ENCODE measurements around the gene LIPC.
A peak's percentile ranks its signal among the peaks of the same experiment; 100 is the strongest.

The LIPC gene

DNA sequence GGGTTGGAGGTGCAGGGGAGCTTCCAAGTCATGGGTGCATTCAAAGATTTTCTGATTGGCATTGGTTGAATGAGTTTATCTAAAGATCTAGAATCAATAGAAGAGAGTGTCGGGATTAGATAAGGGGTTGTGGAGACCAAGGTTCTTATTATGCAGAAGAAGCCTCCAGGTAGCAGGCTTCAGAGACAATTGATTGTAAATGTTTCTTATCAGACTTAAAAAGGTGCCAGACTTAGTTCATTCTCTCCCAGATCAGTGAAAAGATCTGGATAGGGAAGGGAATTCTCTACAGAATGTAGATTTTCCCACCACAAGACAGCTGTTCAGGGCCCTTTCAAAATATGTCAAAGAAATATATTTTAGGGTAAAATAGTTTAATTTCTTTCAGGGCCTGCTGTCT, 129.5 kb downstream of the LIPC start:
- DNase-seq, result no peak

DNA sequence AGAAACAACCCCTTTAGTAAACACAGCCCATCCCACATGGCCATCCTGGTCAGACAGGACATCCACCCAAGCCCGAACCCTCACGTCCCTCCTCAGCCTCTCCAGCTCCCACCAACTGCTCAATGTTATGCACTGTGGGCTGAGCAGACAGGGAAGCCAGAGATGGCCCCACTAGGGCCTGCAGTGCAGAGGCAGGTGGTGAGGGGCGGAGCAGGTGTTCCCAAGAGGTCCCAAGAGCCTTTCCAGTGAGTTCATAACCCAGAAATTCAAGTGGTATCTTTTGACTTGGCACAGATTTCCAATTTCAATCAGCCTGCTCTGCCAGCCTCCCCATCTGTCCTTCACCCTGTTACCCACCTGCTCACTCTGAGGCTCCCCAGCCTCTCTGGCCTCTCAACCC, 130.3 kb downstream of the LIPC start:
- DNase-seq, result peak; percentile 63

DNA sequence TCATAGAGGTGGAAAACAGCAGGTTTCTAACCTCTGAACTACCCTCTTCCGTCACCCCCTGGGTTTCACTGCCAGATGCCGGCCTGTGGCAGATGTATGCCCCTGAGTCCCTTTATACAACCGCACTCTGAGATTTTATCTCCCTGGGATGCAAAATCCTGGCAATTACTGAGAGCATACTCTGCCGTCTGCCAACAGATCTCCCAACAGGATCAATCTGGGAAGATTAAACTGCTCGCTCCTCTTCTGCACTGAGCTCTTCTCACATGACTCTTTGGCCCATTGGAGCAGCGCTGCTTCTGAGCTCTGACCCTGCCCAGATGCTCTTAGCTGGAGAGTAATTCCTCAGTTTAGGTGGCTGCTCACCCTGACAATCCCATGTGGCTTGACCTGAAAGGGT, 133.2 kb downstream of the LIPC start:
- DNase-seq, result no peak

DNA sequence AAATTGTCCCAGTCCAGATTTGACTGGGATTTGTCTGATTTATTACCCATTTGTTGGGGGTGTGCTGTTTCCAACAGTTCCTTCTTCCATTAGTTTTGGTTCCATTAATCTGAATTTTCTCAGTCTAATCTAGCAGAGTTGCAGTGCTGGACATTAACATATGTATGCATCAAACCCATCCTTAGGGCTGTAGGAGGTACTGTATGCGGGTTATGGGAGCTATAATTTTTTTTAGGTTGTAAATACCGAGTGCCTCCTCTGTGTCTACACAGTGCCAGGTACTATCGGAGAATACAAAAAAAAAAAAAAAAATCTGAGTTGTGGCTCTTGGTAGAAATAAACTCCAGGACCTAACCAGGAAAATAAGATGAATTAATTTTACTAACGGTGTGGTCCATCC, 133.8 kb downstream of the LIPC start:
- DNase-seq, result no peak

DNA sequence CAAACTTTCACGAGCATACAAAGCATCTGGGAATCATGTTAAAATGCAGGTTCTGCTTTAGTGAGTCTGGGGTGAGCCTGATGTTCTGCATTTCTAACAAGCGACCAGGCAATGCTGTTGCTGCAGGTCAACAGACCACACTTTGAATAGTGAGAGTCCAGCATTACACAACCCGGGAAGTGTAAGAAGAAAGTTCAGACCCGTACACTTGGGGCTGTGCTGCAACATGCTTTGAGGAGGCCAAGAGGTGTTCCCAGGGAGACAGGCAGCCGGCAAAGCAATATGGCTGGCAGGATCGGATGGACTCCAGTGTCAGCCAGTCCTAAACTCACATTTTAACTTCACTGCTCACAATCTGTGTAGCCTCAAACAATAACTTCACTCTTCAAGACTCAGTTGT, 134.2 kb downstream of the LIPC start:
- DNase-seq, result no peak

DNA sequence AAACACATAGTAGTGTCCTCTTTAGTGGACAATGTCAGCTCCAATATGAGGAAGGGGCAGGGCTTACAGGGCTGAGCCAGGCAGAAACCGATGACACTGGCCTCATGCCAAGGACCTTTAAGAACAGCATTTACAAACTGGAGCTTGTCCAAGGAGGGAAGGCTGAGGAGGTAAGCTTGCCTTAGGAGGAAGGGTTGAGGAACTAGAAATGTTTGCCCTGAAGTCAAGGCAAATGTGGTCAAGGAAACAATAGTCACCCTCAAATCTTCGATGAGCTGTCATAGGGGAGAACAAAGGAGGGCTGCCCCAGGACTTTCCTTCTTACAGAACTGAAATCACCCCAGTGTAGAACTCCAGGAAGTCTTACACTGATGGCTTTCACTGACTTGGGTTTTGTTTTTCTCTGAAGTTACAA, 136.4 kb downstream of the LIPC start:
- DNase-seq, result no peak

DNA sequence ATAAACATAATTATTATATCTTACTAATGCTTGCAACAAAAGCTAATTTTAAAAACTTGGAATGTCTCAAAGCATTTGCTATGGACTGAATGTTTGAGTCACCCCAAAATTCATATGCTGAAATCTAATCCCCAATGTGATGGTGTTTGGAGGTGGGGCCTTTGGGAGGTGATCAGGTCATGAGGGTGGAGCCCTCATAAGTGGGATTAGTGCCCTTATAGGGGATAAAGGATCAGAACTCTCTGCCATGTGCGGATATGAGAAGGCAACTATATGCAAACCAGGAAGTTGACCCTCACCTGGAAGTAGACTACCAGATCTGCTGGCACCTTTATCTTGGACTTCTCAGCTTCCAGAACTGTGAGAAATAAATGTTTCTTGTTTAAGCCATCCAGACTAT, 137.7 kb downstream of the LIPC start:
- DNase-seq, result no peak

DNA sequence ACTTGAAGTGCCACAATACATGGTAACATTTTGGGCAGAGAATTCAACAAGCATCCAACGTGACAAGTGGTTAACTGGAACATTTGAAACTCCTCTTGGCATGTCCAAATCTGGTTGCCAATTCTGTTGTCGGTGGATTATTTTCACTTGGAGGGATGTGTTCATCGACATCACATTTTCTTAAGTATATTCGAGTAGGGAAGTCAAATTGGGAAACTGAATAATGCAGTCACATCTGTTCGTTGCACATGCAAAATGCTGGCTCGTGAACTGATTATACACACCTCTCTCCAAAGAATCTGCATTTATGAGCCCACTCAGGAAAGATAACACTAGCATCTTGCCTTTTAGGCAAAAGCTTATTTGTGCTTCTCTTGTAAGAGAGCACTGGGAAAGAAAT, 139.7 kb downstream of the LIPC start:
- no peak for DNase-seq

DNA sequence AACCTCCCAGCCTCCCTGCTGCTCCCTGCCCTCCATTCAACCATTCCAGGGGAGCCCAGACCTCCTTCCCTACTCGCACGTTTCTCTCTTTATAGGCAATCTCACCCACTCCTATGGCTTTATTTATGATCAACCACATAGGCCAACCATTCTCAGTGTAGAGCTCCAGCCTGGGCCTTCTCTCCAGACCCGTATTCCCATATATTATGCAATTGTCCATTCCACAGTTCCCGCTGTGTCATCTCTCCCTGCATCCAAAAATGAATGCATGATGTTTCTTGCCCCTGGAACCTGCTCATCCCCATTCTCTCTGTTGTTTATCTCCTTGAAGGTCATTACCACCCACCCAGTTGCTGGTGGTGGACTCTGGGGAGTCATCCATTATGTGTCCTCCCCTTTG, 140.7 kb downstream of the LIPC start:
- no peak for DNase-seq

DNA sequence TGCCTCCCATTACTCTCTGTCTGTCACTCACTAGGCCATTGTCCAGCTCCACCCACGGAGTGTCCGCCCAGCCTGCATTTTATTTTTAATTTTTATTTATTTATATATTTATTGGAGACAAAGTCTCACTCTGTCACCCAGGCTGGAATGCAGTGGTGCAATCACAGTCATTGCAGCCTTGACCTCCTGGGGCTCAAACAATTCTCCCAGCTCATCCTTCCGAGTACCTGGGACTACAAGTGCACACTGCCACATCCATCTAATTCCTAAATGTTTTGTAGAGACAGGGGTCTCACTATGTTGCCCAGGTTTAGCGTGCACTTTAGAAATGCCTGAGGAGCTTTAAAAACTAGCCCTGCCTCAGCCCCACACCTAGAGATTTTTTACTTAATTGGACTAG, 141.5 kb downstream of the LIPC start:
- DNase-seq, result no peak

DNA sequence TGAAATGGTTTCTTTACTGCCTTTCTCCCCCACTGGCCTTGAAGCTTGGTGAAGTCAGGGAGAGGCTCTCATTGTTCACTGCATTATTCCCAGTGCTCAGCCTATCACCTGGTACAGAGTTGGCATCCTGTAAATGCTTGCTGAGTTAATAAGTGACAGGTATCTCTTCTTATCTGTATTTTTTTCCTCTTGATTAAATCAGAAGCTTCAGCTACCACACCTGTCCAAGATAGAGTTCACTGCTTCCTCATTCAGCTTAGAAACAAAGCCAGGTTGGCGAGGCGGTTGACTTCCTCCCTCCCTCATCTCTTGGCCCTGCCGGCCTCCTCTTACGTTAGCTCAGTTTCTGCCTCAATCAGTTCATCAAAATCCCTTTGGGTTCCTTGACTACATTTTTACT, 142.8 kb downstream of the LIPC start:
- no peak for DNase-seq

DNA sequence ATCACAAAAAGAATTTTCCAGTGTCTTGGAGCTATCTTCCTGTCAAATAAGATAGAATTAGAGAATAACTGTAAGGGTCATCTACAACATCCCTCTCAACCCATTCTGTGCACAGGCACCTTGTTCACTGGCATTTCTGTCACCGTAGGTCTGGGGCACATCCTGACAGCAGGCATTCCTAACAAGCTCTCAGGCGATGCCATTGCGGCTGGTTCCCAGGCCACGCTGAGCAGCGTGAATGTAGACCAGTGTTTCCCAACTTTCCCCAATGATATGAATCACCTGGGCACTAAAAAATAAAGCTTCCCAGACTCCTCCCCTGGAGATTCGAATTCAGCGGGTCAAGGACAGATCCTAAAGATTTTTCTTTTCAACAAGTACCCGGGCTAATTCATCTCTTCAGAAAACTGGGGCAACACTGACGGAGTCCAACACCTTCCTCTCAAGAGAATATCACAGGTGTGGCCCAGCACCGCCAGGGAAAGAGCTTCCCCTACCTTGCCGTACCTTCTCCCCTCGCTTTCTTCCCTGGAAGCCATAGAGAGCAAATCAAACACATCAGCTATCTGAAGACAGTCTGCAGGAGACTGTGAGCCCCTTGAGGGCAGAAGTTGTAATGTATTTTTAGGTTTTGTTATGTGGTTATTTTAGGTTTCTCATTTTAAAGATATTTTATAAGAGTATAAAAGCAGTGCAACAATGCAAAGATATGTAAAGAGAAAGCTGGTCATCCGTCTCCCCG, 143.4 kb downstream of the LIPC start:
- DNase-seq, result no peak

DNA sequence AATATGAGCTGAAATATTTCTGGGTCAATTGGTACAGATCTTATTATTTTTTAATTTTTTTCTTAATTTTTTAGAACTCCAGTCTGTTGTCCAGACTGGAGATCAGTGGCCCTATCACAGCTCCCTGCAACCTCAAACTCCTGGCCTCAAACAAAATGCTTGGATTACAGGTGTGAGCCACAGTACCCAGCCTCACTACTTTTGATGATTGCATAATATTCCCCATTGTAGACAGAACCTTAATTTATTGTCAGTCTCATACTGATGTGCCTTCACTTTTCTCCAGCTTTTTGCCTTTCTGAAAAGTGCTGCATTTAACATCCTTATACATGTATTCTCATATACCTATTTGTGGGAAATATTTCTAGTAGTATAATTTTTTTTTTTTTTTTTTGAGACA, 144.9 kb downstream of the LIPC start:
- no peak for DNase-seq

DNA sequence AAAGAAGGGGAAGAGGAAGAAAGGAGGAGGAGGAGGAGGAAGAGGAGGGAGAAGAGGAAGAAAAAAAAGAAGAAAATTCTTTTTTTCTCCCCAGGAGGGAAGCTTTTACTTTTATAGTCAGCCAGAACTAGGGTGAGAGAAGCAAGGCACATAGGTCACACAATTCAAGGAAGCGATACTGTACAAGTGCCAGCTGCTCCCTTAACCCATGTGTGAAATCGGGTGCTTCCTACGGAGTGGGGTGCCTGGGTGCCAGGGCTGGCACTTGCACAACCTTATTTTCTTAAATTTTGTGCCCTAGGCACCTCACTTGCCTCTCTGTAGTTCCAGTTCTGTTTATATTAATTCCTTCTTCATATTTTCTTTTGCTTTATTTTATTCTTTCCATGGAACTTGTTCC, 150.4 kb downstream of the LIPC start:
- DNase-seq, result no peak

DNA sequence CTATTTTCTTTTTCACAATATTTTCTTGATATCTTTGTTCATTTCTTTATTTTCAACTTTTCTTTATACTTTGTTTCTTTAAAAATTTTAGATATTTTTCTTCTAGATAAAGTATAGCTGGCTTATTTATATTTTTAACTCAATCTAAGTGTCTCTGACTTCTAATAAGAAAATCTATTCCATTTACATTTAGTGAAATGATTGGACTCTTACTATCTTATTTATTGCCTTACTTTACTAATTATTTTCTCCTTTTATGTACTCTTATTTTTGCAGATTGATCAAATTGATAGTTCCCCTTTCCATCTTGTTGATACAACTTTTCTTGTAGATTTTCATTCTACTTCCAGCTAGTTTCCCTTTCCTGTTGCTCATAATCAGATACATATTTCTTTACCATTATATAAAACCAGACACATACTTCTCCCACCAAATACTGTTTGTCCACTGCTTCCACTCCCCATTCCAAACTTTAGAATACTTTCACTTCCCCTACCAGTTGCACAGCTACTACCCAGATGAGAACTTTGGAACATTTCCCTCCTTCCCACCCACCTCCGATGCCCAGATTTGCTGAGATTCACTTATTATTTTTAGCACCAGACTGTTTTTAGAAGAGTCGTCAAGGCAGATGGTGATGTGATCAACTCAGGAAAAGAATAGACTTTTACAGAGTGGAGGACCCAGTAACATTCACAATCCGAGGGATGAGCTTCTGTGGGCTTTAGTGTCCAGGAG, 151.5 kb downstream of the LIPC start:
- no peak for DNase-seq

DNA sequence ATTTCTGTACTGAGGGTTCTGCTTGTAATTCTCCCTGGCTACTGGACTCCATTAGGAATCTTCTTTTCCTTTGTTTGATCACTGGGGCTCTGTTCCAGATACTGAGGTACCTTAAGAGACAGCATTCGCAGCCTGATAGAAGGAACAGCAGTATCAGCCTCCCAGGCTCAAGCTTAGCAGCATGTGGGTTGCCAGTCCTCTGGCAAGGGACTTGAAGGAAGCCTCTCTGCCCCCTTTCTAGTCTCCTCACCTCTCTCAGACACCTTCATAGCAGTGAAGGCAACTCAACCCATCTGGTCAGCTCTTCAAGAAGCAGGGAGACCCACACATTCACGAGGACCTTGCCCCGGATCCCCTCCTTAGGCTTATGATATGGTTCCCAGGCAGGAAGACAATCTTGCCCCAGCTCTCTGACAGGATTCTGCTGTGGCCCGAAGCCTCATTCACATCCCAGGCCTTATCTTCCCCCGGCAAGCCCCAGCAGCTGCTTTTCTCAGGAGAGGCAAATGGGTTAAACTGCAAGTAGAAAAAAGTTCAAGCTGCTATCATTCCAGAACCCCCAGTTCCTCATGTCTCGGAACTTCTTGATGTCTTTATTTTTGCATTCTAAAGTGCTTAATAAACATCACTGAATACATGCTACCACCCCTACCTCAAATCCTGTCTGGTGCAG, 153.1 kb downstream of the LIPC start:
- DNase-seq, result no peak

DNA sequence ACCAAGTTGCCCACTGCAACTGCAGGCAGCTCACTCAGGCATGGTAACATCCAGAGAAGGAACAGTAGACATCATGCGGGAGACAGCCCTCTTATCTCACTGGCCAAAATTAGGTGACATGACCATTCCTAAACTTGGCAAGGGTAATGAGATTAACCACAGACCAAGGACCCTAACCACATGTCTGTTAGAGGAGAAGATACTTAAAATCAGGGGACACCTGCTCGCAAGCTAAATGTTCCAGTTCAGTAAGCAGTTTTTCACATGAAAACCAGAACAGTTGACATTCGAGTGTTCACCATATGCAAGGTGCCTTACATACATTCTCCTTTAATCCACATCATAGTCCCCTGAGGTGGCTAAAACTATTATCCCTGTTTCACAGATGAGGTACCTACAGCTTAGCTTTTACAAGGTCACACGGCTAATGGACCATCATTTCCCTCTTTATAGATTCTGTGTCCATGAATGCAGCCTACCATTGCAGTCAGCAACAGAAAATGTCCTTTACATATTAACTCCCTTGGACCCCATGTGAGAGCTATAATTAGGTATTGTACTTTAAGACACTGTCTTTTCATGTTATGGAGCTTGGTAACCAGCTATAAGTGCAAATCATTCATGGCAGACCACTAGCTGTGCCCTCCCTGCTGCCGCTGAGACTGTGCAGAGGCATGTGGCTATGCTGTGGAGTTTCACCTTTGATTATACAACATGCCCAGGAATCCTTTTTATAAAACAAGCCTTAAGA, 154.1 kb downstream of the LIPC start:
- DNase-seq, result no peak

DNA sequence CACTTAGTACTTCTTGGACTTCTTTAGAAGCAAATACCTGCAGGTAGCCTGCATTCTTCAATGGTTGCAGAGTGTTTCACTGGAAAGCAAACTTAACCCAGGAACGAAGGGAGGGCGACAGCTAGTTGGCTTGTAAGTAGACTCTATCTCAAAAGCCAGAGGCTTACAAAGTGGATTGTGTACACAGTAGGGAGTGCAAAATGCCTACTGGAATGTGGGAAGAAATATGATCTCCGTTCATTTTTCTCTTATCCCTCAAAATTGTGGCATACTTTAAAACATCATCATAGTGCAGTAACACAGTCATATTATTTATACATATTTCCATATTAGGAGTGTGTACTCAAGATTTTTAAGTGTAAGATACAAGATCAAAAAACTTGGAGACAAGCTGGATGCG, 155.7 kb downstream of the LIPC start:
- DNase-seq, result no peak

DNA sequence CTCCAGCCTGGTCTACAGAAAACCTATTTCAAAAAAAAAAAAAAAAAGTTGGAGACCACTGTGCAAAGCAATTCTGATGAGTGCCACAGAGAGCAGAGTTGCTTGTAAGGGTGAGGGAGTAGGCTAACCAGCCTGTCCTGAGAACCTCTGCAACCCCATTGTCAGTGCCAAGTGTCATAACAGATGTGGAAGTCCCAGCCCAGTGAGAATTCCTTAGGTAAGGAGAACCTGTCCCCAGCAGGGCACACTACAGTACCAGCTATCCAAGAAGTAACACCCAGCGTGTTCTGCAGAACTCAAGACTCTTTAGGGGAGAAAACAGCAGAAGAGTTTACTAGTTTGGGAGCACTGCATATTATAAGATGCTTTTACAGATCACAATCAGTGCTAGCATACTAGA, 156.3 kb downstream of the LIPC start:
- no peak for DNase-seq

DNA sequence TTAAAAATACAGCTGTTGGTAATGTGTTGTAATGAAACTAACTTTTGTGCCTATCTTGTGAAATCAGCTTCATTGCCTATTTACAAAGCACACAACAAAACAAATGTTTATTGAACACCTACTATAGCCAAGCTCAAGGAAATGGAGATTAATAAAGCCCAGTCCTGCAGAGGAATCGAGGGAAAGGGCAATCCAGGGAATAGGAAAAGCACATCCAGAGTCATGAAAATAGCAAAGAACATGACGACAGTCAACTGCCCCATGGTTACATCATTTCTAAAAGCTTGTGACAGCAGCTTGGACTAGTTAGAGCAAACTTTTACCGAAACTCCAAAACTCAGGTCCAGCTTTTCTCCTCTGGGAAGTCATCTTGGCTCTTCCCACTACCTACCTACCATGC, 157.3 kb downstream of the LIPC start:
- no peak for DNase-seq

DNA sequence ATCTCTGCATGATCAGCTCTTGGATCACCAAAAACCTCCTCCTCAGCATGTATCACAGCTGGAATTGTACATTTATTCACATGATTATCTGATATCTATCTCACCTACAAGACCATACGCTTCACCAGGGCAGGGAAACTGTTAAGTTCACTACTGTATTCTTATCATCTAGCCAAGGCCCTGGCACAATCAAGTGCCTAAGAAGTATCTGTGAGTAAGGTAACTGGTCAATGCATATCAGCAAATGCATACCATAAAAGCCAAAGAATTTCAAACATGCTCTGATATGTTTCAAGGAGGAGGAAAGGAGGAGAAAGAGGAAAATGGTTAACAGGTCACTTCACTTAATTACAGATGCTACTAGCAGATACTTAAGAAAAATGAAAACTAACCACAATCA, 158.4 kb downstream of the LIPC start:
- DNase-seq, result no peak

DNA sequence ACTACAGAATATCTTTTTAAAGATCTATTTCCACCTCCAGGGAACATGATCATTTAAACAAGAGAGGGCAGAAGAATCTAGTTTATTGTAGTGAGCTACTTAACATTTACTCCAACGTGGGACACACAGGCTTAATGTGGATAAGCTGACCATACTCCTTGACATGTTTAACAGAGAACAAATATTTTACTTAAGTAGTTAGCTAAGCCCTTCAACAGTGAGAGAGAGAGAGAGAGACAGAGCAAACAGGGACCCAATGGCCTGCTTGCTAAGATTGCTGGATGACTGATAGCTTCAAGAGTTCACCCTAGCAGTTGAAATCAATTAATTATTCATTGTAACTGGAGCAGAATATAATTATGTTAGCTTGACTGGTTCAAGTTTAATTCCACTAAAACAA, 159.1 kb downstream of the LIPC start:
- no peak for DNase-seq

DNA sequence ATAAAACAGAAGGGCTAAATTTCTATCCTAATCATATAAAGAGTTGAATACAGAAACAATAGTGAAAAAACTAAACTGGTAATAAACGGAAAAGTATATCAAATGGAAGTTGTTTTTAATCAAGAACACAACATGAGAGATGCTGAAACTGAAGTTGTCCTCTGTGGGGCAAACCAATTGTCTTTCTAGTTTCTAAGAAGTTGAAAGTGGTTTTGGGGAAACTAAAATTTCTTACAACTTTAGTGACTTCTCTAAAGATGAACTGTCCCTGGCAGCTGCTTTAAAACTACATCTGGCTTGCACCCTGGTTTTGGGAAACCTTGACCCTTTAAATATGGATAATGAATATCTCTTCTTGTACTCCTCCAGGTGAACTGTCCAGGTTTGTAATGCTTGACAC, 162.1 kb downstream of the LIPC start:
- DNase-seq, result no peak

DNA sequence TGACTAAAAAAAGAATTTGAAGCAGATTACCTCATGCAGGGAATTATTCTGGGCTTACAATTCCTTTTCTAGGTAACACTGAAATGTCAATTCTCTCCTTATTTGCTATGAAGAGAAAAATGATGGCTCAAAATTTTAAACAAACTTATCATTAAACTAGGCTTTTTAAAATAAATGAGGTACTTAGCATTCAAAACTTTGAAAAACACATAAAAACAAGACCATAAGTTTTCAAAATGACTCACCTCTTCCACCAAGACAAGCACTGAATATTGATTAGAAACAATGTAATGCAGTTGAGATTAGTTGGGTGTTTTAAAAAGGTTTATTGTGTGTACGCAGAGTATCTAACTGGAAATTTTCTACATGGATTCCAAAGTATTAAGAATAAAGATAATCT, 163.1 kb downstream of the LIPC start:
- no peak for DNase-seq

Data from NCI-H446 treated with DMSO at 0.1 percent for 48 hours (cell line).